Sigmoid colon (tissue), 4 donors: Measurements from ENCODE around the gene DMBT1.

Experiments
- CTCF ChIP-seq, 4 experiments: fragments of 450-650 bp in 3 of 4; fragments of 200-600 bp in 1 of 4; IDR thresholded peaks; one replicate each; pipeline ENCODE4 v1.5.1; 2016 to 2019; ENCODE audit warnings: antibody characterized with exemption in 4 of 4, mild to moderate bottlenecking in 3 of 4, moderate library complexity in 2 of 4
- EP300 ChIP-seq, 4 donors: sonication (generic); formaldehyde crosslinking; IDR thresholded peaks; one replicate each; pipeline ENCODE4 v1.6.1; 2017; ENCODE audit warnings: antibody characterized with exemption in 4 of 4

GRCh38 chr10:122576291-122576690 is 15.7 kb downstream of the DMBT1 start:
- TF ChIP-seq EP300 (IDR thresholded peaks at IDR 0.05): no peak
- no peak for TF ChIP-seq CTCF (IDR thresholded peaks at IDR 0.05)
